ENCODE measurements around the gene DNMT1.
"Not testable (repeated sequence)": the region's sequence is repeated elsewhere in the genome, so short reads cannot be mapped to it uniquely, and the experiment has no call there.

Gene DNMT1

GRCh38 chr19:10238172-10238783 is 43.5 kb upstream of the DNMT1 start (continued):
- TF ChIP-seq GLIS3 (CRISPR knock-in tag; IDR thresholded peaks at IDR 0.05) (no peak), ISL1 (CRISPR knock-in tag; IDR thresholded peaks at IDR 0.05) (no peak), POU6F1 (CRISPR knock-in tag; IDR thresholded peaks at IDR 0.05; ENCODE audit: borderline replicate concordance, low read depth) (no peak), TCF4 (CRISPR knock-in tag; IDR thresholded peaks at IDR 0.05; ENCODE audit: borderline replicate concordance) (no peak), ZC3H10 (CRISPR knock-in tag; IDR thresholded peaks at IDR 0.05) (no peak), CREB5 (CRISPR knock-in tag; IDR thresholded peaks at IDR 0.05; ENCODE audit: low read depth) (no peak), ZNF8 (CRISPR knock-in tag; IDR thresholded peaks at IDR 0.05) (no peak), BACH2 (CRISPR knock-in tag; IDR thresholded peaks at IDR 0.05; ENCODE audit: borderline replicate concordance) (no peak)

GRCh38 chr19:10237702-10238101 is 42.9 kb upstream of the DNMT1 start:
- TF ChIP-seq ZNF565 (CRISPR knock-in tag; conservative IDR thresholded peaks at IDR 0.05; ENCODE audit: low read depth) (no peak), CSDC2 (CRISPR knock-in tag; IDR thresholded peaks at IDR 0.05) (no peak), PATZ1 (CRISPR knock-in tag; IDR thresholded peaks at IDR 0.05; ENCODE audit: borderline replicate concordance) (no peak), ISL1 (CRISPR knock-in tag; IDR thresholded peaks at IDR 0.05) (no peak), ZNF8 (CRISPR knock-in tag; IDR thresholded peaks at IDR 0.05) (no peak), RARB (CRISPR knock-in tag; IDR thresholded peaks at IDR 0.05) (no peak)
- no peak for ATAC-seq

GRCh38 chr19:10235409-10235808 is 40.7 kb upstream of the DNMT1 start:
- ATAC-seq: not testable (repeated sequence)

GRCh38 chr19:10235003-10235402 is 40.2 kb upstream of the DNMT1 start:
- TF ChIP-seq ZFP30 (CRISPR knock-in tag; IDR thresholded peaks at IDR 0.05): no peak
- ATAC-seq: no peak

GRCh38 chr19:10233946-10234345 is 39.2 kb upstream of the DNMT1 start:
- ATAC-seq: no peak
- no peak for TF ChIP-seq TSHZ2 (CRISPR knock-in tag; IDR thresholded peaks at IDR 0.05)
- no peak for TF ChIP-seq ISL1 (CRISPR knock-in tag; IDR thresholded peaks at IDR 0.05)

- no peak for TF ChIP-seq ZFP30 (CRISPR knock-in tag; IDR thresholded peaks at IDR 0.05)
- ATAC-seq: no peak
These were observed 37.0 kb upstream of the DNMT1 start for GRCh38 chr19:10231612-10232228.

Data from SK-N-SH treated with all-trans-retinoic acid at 6 μM for 48 hours (cell line).